CD14-positive monocyte (primary cell): Measurements from ENCODE around the gene KIAA1328. TPM values are rescaled to one million over a fixed set of nuclear protein-coding genes. Genes with fewer than 3 reads are reported as not detected.

Experiments
- DNase-seq, 3 donors: peaks; one replicate each; pipeline ENCODE4 v3.0.0-alpha.2; 2011 to 2022
- H2AFZ ChIP-seq: 2 replicates; pipeline ENCODE4 v1.6.0; 2012; ENCODE audit warnings: mild to moderate bottlenecking, low read depth, low read length, inconsistent platforms; ENCODE audit not compliant: insufficient read depth, poor library complexity, severe bottlenecking
- H3K27ac ChIP-seq, 2 donors: 1 replicate in 1 of 2; 2 replicates in 1 of 2; pipeline ENCODE4 v1.5.1; 2012 to 2013; ENCODE audit warnings: low read length in 2 of 2, control low read depth in 1 of 2, inconsistent platforms in 1 of 2, low read depth in 1 of 2, mild to moderate bottlenecking in 1 of 2
- H3K27me3 ChIP-seq, 2 donors: one replicate each; pipeline versions ENCODE4 v1.6.0 to v1.6.1; 2011 to 2013; ENCODE audit warnings: low read length in 2 of 2; ENCODE audit not compliant: control insufficient read depth in 2 of 2, insufficient read depth in 2 of 2
- H3K36me3 ChIP-seq, 2 donors: replicated peaks in 1 of 2; 1 replicate in 1 of 2; 2 replicates in 1 of 2; pipeline versions ENCODE4 v1.5.1 to v1.6.1; 2012 to 2013; ENCODE audit warnings: low read length in 2 of 2, control low read depth in 1 of 2, inconsistent platforms in 1 of 2, mild to moderate bottlenecking in 1 of 2; ENCODE audit not compliant: insufficient read depth in 2 of 2, control insufficient read depth in 1 of 2
- H3K4me1 ChIP-seq, 2 donors: 1 replicate in 1 of 2; 2 replicates in 1 of 2; pipeline versions ENCODE4 v1.5.1 to v1.6.1; 2012 to 2013; ENCODE audit warnings: low read length in 2 of 2, control low read depth in 1 of 2, inconsistent platforms in 1 of 2, mild to moderate bottlenecking in 1 of 2, moderate library complexity in 1 of 2; ENCODE audit not compliant: insufficient read depth in 2 of 2, control insufficient read depth in 1 of 2
- H3K4me2 ChIP-seq: replicated peaks from 2 replicates; pipeline ENCODE3; 2012; ENCODE audit warnings: low read length, moderate library complexity, mild to moderate bottlenecking; ENCODE audit not compliant: poor library complexity, severe bottlenecking; ENCODE audit errors: extremely low read depth
- H3K4me3 ChIP-seq, 3 experiments: fragments of 200-600 bp in 1 of 3; sonication (generic) in 1 of 3; replicated peaks in 1 of 3; 1 replicate in 2 of 3; 2 replicates in 1 of 3; pipeline ENCODE4 v1.5.1; 2011 to 2013; ENCODE audit warnings: low read length in 3 of 3, mild to moderate bottlenecking in 3 of 3, control low read depth in 2 of 3, low read depth in 2 of 3, inconsistent platforms in 1 of 3, moderate library complexity in 1 of 3
- H3K79me2 ChIP-seq: 2 replicates; pipeline ENCODE4 v1.6.0; 2012; ENCODE audit warnings: mild to moderate bottlenecking, control low read depth, inconsistent platforms, low read length, moderate library complexity; ENCODE audit not compliant: insufficient read depth
- H3K9ac ChIP-seq: 2 replicates; pipeline ENCODE4 v1.6.0; 2017; ENCODE audit warnings: low read length, mild to moderate bottlenecking; ENCODE audit not compliant: insufficient read depth, poor library complexity, severe bottlenecking
- H3K9me3 ChIP-seq, 2 donors: replicated peaks in 1 of 2; 1 replicate in 1 of 2; 2 replicates in 1 of 2; pipeline versions ENCODE4 v1.5.1 to v1.6.1; 2012 to 2013; ENCODE audit warnings: low read length in 2 of 2, control low read depth in 1 of 2; ENCODE audit not compliant: control insufficient read depth in 1 of 2, insufficient read depth in 1 of 2
- H4K20me1 ChIP-seq: 2 replicates; pipeline ENCODE4 v1.6.0; 2012; ENCODE audit warnings: mild to moderate bottlenecking, low read length, control low read depth, moderate library complexity; ENCODE audit not compliant: insufficient read depth
- H3K27ac Mint-ChIP-seq, 7 donors: one replicate each; pipeline ENCODE4 v1.8.0; 2020; ENCODE audit warnings: mild to moderate bottlenecking in 7 of 7, mixed read lengths in 7 of 7, moderate library complexity in 6 of 7, inconsistent platforms in 2 of 7
- H3K27me3 Mint-ChIP-seq, 3 donors: one replicate each; pipeline ENCODE4 v1.8.0; 2021 to 2022; ENCODE audit warnings: low read depth in 3 of 3, mild to moderate bottlenecking in 3 of 3, mixed read lengths in 3 of 3, moderate library complexity in 3 of 3, inconsistent platforms in 1 of 3
- H3K36me3 Mint-ChIP-seq, 2 donors: one replicate each; pipeline ENCODE4 v1.8.0; 2020; ENCODE audit warnings: mixed read lengths in 2 of 2, inconsistent platforms in 1 of 2, mild to moderate bottlenecking in 1 of 2
- H3K4me1 Mint-ChIP-seq: one replicate; pipeline ENCODE4 v1.8.0; 2020; ENCODE audit warnings: mild to moderate bottlenecking, mixed read lengths
- H3K4me3 Mint-ChIP-seq, 2 donors: one replicate each; pipeline ENCODE4 v1.8.0; 2020; ENCODE audit warnings: mild to moderate bottlenecking in 2 of 2, mixed read lengths in 2 of 2, moderate library complexity in 1 of 2
- H3K9me3 Mint-ChIP-seq, 7 donors: one replicate each; pipeline ENCODE4 v1.8.0; 2020 to 2022; ENCODE audit warnings: mixed read lengths in 7 of 7, mild to moderate bottlenecking in 6 of 7, moderate library complexity in 6 of 7, inconsistent platforms in 2 of 7
- CTCF ChIP-seq: fragments of 200-600 bp; IDR thresholded peaks from one replicate; pipeline ENCODE4 v1.8.0; 2022; ENCODE audit warnings: antibody characterized with exemption, mild to moderate bottlenecking
- WGBS: methylation state at CpG from one replicate; pipeline ENCODE4 v1.1.5; 2013; ENCODE audit warnings: missing lambda C conversion rate; ENCODE audit not compliant: insufficient coverage; 5-methylcytosine and 5-hydroxymethylcytosine counted together
- intact Hi-C, 2 donors: fragments of 100-400 bp; cut with micrococcal nuclease; formaldehyde crosslinking; loops; one replicate each; pipeline versions ENCODE4 v1.15.0 to v1.15.1; 2023
- polyA plus RNA-seq, 3 donors: library from polyadenylated mRNA; depleted of rRNA in 1 of 3; unstranded in 2 of 3; stranded (reverse) in 1 of 3; fragments of 300-500 nt in 2 of 3; fragments of >200 nt in 1 of 3; fragmentation: Illumina TruSeq in 2 of 3; gene quantifications; 1 replicate in 2 of 3; 2 replicates in 1 of 3; pipeline ENCODE4 v1.2.3, GENCODE V29; 2012 to 2021

KIAA1328 gene
- polyA plus RNA-seq, 3 donors, result 3.7 to 3.9 (median 3.8) TPM

- Mint-ChIP-seq H3K4me3 (peak overlapping the region in 1 of 2 donors; percentile 85), H3K27me3 (peaks cover 29 to 40% (median 34%) of the 10 kb centered on the region in 3 donors), H3K36me3 (peaks cover 0 to 2% of the 10 kb centered on the region in 2 donors), H3K9me3 (peaks cover 0 to 8% (median 3%) of the 10 kb centered on the region in 7 donors), H3K27ac (peak overlapping the region in 1 of 7 donors; percentile 12), H3K4me1 (peaks cover 2% of the 10 kb centered on the region)
- H3K27me3 ChIP-seq, result peaks cover 15 to 40% of the 10 kb centered on the region in 2 donors
- H4K20me1 ChIP-seq, result no peaks in the 10 kb centered on the region
- no peak overlapping the region for H3K4me2 ChIP-seq
- H3K9me3 ChIP-seq, result no peaks in the 10 kb centered on the region
- H2AFZ ChIP-seq, result no peak overlapping the region
- no peaks in the 10 kb centered on the region for H3K36me3 ChIP-seq
- H3K9ac ChIP-seq, result no peak overlapping the region
- 100% methylated on average over 1 of the region's 4 CpGs for WGBS
- no peaks in the 10 kb centered on the region for H3K4me1 ChIP-seq
- no peaks in the 10 kb centered on the region for H3K79me2 ChIP-seq
- no peak overlapping the region for H3K4me3 ChIP-seq
- intact Hi-C loops, result no loop called here
- TF ChIP-seq CTCF, result no peak
- no peak for DNase-seq
- no peak overlapping the region for H3K27ac ChIP-seq
These were observed 414.1 kb downstream of the KIAA1328 start for GRCh38 chr18:37242826-37243560.

- intact Hi-C loops, result no loop called here
- Histone ChIP-seq H3K79me2 (no peaks in the 10 kb centered on the region), H4K20me1 (no peaks in the 10 kb centered on the region), H3K27ac (no peak overlapping the region), H3K9me3 (no peaks in the 10 kb centered on the region), H3K4me2 (no peak overlapping the region), H3K36me3 (no peaks in the 10 kb centered on the region), H2AFZ (no peak overlapping the region), H3K27me3 (peaks cover 15 to 40% of the 10 kb centered on the region in 2 donors), H3K4me1 (no peaks in the 10 kb centered on the region), H3K9ac (no peak overlapping the region), H3K4me3 (no peak overlapping the region)
- no peak for TF ChIP-seq CTCF
- Mint-ChIP-seq H3K4me3 (peak overlapping the region in 1 of 2 donors; percentile 85), H3K27ac (no peak overlapping the region), H3K36me3 (peaks cover 0 to 2% of the 10 kb centered on the region in 2 donors), H3K9me3 (peaks cover 0 to 8% (median 3%) of the 10 kb centered on the region in 7 donors), H3K4me1 (peaks cover 2% of the 10 kb centered on the region), H3K27me3 (peaks cover 28 to 40% (median 33%) of the 10 kb centered on the region in 3 donors)
- no peak for DNase-seq
- 9% methylated on average over 22 of the region's 36 CpGs for WGBS
These were observed 414.8 kb downstream of the KIAA1328 start for GRCh38 chr18:37243741-37244140.
